Pancreas (tissue), 10 donors: ENCODE results near the gene TMEM176B. TPM values are rescaled to one million over a fixed set of nuclear protein-coding genes. Genes with fewer than 3 reads are reported as not detected.

Source experiments
- ATAC-seq, 4 donors: fragments of 200-7000 bp; cut with Tn5 transposase; one replicate each; pipeline versions ENCODE4 v1.8.0 to v1.9.1; 2020; ENCODE audit warnings: mild to moderate bottlenecking in 4 of 4, moderate library complexity in 4 of 4
- DNase-seq, 6 donors: peaks; one replicate each; pipeline ENCODE4 v3.0.0-alpha.2; 2020
- FAIRE-seq: peaks from 2 replicates; lab custom pipeline; 2012; peaks lifted over from hg19 to GRCh38; lab: Jason Lieb, UNC
- H3K27ac ChIP-seq, 4 donors: fragments of 200-600 bp; sonication (generic); 1 replicate in 3 of 4; 2 replicates in 1 of 4; pipeline versions ENCODE4 v1.5.0 to v1.8.0; 2020
- H3K27me3 ChIP-seq, 4 donors: fragments of 200-600 bp; one replicate each; pipeline ENCODE4 v1.8.0; 2021
- H3K36me3 ChIP-seq, 3 donors: fragments of 200-600 bp; sonication (generic) in 1 of 3; one replicate each; pipeline versions ENCODE4 v1.5.0 to v1.8.0; 2020 to 2021
- H3K4me1 ChIP-seq, 3 donors: fragments of 200-600 bp; one replicate each; pipeline ENCODE4 v1.8.0; 2021
- H3K4me3 ChIP-seq, 4 donors: fragments of 200-600 bp; sonication (generic) in 2 of 4; one replicate each; pipeline versions ENCODE4 v1.5.0 to v1.8.0; 2020 to 2021
- H3K9me3 ChIP-seq, 4 donors: fragments of 200-600 bp; one replicate each; pipeline ENCODE4 v1.8.0; 2021
- CTCF ChIP-seq, 4 donors: fragments of 200-600 bp; sonication (generic) in 3 of 4; IDR thresholded peaks; one replicate each; pipeline versions ENCODE4 v1.5.0 to v1.8.0; 2021; ENCODE audit warnings: antibody characterized with exemption in 4 of 4
- WGBS, 2 donors: extraction: QIAGEN DNeasy Blood & Tissue Kit; methylation state at CpG; one replicate each; pipeline ENCODE4 v1.1.7; 2013; 5-methylcytosine and 5-hydroxymethylcytosine counted together
- intact Hi-C, 3 donors: fragments of 100-400 bp; cut with DNase I; formaldehyde crosslinking; loops; one replicate each; pipeline versions ENCODE4 v1.11.1 to v1.14.2; 2022
- polyA plus RNA-seq, 2 donors: library from polyadenylated mRNA; stranded (reverse); fragments of 200-250 nt; gene quantifications; one replicate each; pipeline ENCODE4 v1.2.3, GENCODE V29; 2013
- total RNA-seq, 6 donors: library from RNA; stranded (reverse); fragmentation: NEBNext Ultra II Directional in 4 of 6; extraction: Animal tissue kit (Norgen Biotek cat#: 25700) in 4 of 6; gene quantifications; one replicate each; pipeline versions ENCODE4 v1.2.1 to v1.2.4, GENCODE V29; 2021 to 2023
- donor health status: healthy with polysubstance abuse.
- donor health status: DM: no; HTN: no; CAD: no; lungs with moderate emphysema.
- donor health status: DM: no; HTN: no; CAD: no.
- donor health status: control.
- donor health status: control.
- donor health status: Bipolar disorder and iron deficiency.
- donor health status: DM: yes; HTN: yes; CAD: no.
- donor health status: DM: no; HTN: no; CAD: no.
- donor health status: DM: no; HTN: no; CAD: no.
- donor health status: DM: yes; HTN: yes; CAD: no.

Gene TMEM176B
- total and polyA plus RNA-seq, 8 donors, result 16.4 to 83.9 (median 30.5) TPM

- no peak for TF ChIP-seq CTCF (IDR thresholded peaks at IDR 0.05)
- Histone ChIP-seq H3K27ac (no peak overlapping the region), H3K27me3 (no peaks in the 10 kb centered on the region), H3K4me3 (no peak overlapping the region), H3K4me1 (no peaks in the 10 kb centered on the region), H3K36me3 (no peaks in the 10 kb centered on the region), H3K9me3 (no peaks in the 10 kb centered on the region)
- intact Hi-C loops, result loop anchor here in 1 of 3 donors (10.0 kb wide), 1 partner anchor 294 kb away; the partner anchor contains the start of gene GIMAP8
- 59 to 62% methylated on average over 4 of the region's 4 CpGs for WGBS, 2 donors
- FAIRE-seq, result no peak
- no peak for ATAC-seq
- no peak for DNase-seq
These were observed 51.8 kb downstream of the TMEM176B start for GRCh38 chr7:150748376-150748775.

- TF ChIP-seq CTCF (IDR thresholded peaks at IDR 0.05), result no peak
- Histone ChIP-seq H3K27me3 (no peaks in the 10 kb centered on the region), H3K4me3 (no peak overlapping the region), H3K9me3 (no peaks in the 10 kb centered on the region), H3K27ac (no peak overlapping the region), H3K4me1 (no peaks in the 10 kb centered on the region), H3K36me3 (no peaks in the 10 kb centered on the region)
- WGBS, 2 donors, result 84 to 88% methylated on average over 6 of the region's 6 CpGs
- intact Hi-C loops, result loop anchor here in 1 of 3 donors (10.0 kb wide), 1 partner anchor 292 kb away; the partner anchor contains the start of gene GIMAP8
- DNase-seq (no peak), FAIRE-seq (no peak), ATAC-seq (no peak)
These were observed 53.2 kb downstream of the TMEM176B start for GRCh38 chr7:150746921-150747320.

- H3K27ac ChIP-seq, result no peak overlapping the region
- H3K4me3 ChIP-seq, result no peak overlapping the region
- FAIRE-seq (no peak), DNase-seq (no peak), ATAC-seq (no peak)
- WGBS, 2 donors, result 69 to 78% methylated on average over 3 of the region's 3 CpGs
- intact Hi-C loops, result loop anchor here in 1 of 3 donors (10.0 kb wide), 1 partner anchor 291 kb away; the partner anchor contains the start of gene GIMAP8
- no peaks in the 10 kb centered on the region for H3K4me1 ChIP-seq
- H3K9me3 ChIP-seq, result no peaks in the 10 kb centered on the region
- H3K36me3 ChIP-seq, result no peaks in the 10 kb centered on the region
- no peaks in the 10 kb centered on the region for H3K27me3 ChIP-seq
- TF ChIP-seq CTCF (IDR thresholded peaks at IDR 0.05), result no peak
These were observed 54.3 kb downstream of the TMEM176B start for GRCh38 chr7:150745876-150746275.

GRCh38 chr7:150745086-150745485 is 55.1 kb downstream of the TMEM176B start:
- no peaks in the 10 kb centered on the region for H3K36me3 ChIP-seq
- no peak overlapping the region for H3K27ac ChIP-seq
- intact Hi-C loops, result loop anchor here in 1 of 3 donors (10.0 kb wide), 1 partner anchor 290 kb away; the partner anchor contains the start of gene GIMAP8
- no peak for FAIRE-seq
- no peak overlapping the region for H3K4me3 ChIP-seq
- 72 to 78% methylated on average over 5 of the region's 5 CpGs for WGBS, 2 donors
- no peaks in the 10 kb centered on the region for H3K4me1 ChIP-seq
- H3K27me3 ChIP-seq, result no peaks in the 10 kb centered on the region
- no peaks in the 10 kb centered on the region for H3K9me3 ChIP-seq
- DNase-seq, result no peak
- no peak for TF ChIP-seq CTCF (IDR thresholded peaks at IDR 0.05)
- no peak for ATAC-seq

GRCh38 chr7:150744041-150744656 is 56.0 kb downstream of the TMEM176B start:
- FAIRE-seq, result no peak
- intact Hi-C loops, result loop anchor here in 1 of 3 donors (10.0 kb wide), 1 partner anchor 289 kb away; the partner anchor contains the start of gene GIMAP8
- WGBS, 2 donors, result 62 to 73% methylated on average over 8 of the region's 8 CpGs
- H3K9me3 ChIP-seq, result no peaks in the 10 kb centered on the region
- no peaks in the 10 kb centered on the region for H3K4me1 ChIP-seq
- TF ChIP-seq CTCF (IDR thresholded peaks at IDR 0.05), result no peak
- H3K4me3 ChIP-seq, result no peak overlapping the region
- ATAC-seq, result peak in 1 of 4 donors; percentile 11
- no peak for DNase-seq
- no peaks in the 10 kb centered on the region for H3K27me3 ChIP-seq
- no peaks in the 10 kb centered on the region for H3K36me3 ChIP-seq
- H3K27ac ChIP-seq, result no peak overlapping the region
